NCI-H1694 treated with DMSO at 0.1 percent for 48 hours (cell line): ENCODE data around the gene COMP.
"Not testable (repeated sequence)": the region's sequence is repeated elsewhere in the genome, so short reads cannot be mapped to it uniquely, and the experiment has no call there.

Experiments used
- DNase-seq: peaks from one replicate; lab custom pipeline; 2025; lab: John Stamatoyannopoulos, UW

The COMP gene

DNA sequence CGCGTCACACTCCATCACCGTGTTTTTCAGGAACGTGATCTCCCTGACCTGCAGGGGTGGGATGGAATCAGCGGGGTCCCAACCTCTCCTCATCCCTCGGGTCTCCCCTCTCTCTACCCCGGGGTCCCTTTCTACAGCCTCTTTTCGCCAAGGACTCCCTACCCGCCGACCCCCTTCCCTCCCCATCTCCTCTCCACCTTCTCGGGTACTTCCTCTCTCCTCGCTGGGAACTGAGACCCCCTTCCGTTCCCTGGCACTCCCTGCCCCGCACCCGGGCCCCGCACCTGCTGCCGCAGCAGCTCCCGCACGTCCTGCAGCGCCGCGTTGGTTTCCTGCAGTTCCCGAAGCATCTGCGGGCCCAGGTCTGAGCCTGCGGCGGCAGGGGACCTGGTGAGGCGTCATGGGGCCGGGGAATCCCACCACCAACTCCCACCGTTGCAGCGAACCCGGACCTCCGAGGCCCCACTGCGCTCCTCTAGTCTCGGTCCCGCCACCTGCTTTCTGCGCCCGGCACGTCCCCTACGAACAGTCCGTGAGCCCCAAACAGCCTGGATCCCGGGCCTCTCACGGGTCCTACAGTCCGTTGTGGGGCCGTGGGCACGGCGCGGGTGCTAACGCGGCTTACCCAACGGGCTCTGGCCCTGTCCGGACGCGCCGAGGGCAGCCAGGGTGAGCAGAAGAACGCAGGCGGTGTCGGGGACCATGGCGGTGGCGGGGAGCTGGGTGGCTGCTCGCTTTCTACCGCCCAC lies at the start of gene COMP:
TSS of gene COMP (minus strand) at position 740 of the 749 bp plus-strand sequence. CDS start at position 704, 36 bp downstream.
- no peak for DNase-seq

DNA sequence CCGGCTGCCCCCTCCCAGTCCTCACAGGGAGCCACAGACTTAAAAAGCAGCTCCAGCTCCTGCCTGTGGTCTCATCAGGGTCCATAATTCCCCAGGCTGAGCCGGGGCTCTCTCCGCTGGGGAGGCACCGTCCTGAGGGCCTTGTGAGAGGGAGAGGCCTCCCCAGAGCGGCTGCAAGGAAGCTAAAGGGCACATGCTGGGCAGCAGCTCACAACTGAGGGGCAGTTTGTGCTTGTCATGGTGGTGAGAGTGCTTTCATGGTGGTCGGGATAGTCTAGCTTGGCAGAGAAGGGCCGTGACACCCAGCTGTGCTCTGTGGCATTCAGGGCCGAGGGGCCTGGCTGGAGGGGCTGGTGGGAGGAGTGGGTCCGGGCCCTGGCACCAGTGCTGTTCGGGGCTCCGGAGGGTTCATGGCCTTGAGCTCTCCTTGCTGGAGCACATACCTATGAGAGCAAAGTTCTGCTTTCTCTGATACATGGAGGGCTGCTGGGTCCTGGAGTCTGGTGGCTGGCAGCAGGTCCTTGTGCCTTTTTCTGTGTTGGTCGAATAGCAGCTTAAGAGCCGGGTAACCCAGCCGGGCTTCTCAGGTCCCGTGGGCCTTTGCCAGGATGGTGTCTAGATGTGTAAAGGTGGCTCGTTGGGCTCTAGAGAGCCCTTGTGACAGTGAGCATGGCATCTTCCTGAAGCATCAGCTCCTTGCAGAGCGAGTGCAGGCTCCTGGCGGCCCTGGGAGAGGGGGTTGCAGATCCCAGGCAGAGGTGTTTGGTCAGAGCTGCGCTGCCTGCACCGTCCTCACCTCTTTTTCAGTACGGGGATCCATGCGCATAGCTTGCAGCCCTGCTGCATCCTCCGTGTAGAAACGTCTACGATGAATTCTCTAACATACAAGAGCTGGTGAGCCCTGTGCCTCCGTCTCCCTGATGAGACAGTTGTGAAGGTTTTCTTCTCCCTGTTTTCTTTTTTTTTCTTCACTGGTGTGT lies 49.5 kb upstream of the COMP start:
- no peak for DNase-seq

DNA sequence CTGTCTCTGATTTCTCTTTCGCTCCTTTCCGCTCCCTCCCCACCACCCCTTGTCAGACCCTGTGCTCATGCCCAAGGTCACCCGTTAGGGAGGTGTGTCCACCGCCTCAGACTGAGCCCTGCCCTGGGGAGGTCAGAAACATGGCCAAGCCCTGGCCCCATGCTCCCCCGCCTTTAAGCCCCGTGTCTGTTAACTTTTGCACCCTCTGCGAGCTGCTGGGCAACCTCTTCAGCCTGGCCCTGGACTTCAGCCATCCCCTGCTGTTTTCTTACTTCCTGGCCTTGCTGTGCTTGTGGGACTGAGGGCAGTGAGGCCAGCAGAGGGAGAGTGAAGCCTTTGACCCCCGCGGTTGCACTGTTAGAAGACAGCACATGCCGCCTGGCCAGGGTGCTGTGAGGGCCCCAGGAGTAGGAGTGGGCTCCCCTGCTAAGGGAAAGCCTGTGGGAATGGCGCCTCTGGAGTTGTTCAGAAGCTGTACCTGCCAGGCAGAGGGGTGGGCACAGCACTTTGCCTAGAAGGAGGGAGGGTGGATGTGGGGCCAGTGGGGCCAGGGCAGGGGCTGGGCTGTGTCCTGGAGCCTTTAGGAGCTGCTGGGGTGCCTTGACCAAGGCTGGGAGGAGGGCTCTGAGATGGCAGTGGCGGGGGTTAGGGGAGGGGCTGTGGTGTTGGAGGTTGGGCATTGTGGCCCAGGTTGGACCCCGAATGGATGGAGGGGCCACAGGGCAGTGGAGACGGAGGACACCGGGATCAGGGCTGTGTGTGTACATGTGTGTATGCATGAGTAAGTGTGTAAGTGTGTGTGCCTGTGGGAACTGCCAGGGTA lies 48.6 kb upstream of the COMP start:
- no peak for DNase-seq

DNA sequence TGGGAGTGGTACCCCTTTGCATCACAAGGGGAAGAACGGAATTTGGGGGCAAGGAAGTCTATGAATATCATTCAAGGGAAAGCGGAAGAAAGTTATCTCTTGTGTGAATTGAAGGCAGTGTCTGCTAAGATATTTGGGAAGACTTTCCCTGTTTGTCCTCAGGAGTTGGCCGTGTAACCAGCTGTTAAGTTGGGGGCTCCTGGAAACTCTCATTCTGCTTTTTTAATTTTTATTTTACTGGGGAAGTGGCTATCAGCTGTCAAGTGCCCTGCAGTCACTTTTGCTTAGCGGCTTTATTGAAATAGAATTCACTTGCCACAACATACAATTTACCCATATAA lies 43.5 kb upstream of the COMP start:
- no peak for DNase-seq

DNA sequence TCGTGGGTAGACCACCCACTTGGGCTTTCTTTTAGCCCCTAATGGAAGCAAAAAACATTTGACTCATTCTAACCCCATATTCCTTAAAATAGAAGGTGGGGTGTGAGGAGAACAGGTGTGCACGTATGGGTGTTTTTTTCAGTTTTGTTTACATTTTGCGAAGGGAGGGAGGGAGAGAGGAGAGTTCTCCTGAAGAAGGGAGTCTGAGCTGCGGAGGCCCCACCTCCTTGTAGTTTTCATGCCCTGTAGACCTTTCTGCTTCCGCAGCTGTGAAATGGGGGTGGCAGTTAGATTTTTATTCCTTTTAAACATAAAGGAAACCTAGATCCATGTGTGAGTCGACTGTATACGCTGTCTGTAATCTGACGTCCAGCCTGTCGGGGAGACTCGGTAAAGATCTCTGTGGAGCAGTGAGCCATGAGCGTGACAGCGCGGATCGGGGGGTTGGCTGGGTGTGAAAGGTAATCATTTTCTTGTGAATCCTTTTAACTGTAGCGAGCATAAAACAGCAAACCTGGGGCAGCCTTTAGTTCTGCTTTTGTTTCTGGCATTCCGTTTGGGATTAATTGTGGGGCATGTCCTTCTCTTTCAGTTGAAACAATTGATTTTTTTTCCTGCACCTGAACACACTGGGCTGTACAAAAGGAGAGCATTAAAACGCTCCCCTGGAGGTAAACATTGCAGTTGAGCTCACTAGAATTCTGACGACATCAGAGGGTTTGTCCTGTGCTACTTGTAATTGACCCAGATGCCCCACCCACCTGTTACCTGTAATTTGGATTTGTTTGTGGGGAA lies 42.9 kb upstream of the COMP start:
- no peak for DNase-seq

GRCh38 chr19:18833141-18833476 lies 42.0 kb upstream of the COMP start:
- DNase-seq = no peak

DNA sequence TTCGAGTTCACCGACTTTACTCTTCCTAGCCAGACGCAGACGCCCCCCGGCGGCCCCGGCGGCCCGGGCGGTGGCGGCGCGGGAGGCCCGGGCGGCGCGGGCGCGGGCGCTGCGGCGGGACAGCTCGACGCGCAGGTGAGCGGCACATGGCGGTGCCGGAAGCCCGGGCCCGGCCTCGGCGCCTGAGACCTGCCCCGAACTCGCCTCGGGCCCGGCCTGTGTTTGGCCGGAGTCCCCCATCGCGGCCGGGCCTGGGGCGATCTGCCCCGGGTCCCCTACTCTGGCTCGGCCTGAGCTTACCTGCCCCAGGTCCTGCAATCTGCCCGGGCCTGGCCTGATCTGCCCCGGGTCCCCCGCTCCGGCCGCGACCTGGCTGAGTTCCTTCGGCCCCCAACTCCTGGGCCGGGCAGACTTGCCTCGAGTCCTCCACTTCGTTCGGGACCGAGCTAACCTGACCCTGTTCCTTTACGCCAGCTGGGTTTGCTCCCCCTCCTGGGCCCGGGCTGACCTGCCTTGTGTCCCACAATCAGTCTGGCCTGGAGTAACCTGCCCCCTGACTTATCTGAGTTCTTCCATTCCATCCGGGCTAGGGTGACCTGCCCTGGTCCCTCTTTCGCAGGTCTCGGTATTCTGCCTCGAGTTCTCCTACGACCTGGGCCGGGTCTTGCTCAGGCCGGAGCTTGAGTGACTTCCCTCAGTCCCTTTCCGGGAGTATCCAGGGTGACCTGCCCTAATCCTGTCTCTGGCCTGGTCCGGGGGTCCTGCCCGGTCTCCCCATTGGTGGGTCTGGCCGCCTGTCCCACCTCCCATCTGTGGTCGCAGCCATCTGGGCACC lies 41.4 kb upstream of the COMP start:
- DNase-seq = no peak

DNA sequence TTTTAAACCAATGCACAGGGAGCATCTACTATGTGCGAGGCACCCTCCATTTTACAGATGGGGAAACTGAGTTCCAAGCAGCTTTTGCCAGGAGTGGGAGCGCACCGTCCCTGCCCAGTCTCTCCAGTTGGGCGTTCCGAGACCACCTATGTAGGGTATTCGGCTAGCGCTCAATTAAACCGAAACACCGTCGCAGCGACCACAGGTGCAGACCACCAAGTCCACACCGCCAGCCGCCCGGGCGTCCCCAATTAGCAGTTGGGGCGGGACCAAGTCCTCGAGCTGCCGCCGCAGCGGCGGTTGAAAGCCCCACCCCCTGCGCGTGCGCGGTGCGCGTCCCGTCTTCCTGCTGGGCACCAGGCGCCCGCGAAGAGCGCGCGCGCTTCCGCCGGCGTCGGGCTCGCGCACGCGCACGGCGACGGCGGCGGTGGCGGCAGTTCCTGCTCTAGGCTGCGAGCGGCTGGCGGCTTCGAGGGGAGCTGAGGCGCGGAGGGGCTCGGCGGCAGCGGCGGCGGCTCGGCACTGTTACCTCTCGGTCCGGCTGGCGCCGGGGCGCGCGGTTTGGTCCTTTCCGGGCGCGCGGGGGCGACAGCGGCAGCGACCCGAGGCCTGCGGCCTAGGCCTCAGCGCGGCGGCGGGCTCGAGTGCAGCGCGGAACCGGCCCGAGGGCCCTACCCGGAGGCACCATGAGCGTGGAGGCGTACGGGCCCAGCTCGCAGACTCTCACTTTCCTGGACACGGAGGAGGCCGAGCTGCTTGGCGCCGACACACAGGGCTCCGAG lies 40.6 kb upstream of the COMP start, which contains the start of gene UPF1:
TSS of gene UPF1 (plus strand) at position 436 of the 782 bp plus-strand sequence. CDS start at position 687, 251 bp downstream.
- peak; percentile 83 for DNase-seq

DNA sequence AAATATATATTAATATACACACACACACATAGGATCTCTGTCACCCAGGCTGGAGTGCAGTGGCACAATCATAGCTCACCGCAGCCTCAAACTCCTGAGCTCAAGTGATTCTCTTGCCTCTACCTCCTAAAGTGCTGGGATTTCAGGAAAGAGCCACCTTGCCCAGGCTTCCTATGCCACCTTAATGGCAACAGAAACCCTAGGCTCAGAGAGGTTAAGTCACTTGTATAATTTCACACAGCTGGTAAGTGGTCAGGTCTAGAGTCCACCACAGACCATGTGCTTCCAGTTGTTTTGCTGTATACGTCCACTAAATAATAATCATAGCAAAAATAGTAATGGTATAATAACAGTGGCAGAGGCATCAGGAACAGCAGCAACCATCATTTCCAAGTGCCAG lies 39.4 kb upstream of the COMP start:
- no peak for DNase-seq

- no peak for DNase-seq
These were observed 37.7 kb upstream of the COMP start for GRCh38 chr19:18828786-18829185.

GRCh38 chr19:18817574-18817973 lies 26.5 kb upstream of the COMP start:
- no peak for DNase-seq

DNA sequence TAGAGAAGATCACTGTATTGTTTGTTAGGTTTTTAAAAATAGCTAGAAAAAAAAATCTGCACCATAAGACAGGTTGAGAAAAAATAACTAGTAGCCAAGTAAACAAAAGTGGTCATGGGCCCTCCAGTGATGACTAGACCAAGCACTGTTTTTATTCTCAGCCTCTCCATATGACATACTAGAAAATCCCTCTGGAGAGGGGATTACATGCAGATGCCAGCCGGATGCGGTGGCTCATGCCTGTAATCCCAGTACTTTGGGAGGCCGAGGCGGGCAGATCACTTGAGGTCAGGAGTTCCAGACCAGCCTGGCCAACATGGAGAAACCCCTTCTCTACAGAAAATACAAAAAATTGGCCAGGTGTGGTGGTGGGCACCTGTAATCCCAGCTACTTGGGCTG lies 25.5 kb upstream of the COMP start:
- not testable (repeated sequence) for DNase-seq

DNA sequence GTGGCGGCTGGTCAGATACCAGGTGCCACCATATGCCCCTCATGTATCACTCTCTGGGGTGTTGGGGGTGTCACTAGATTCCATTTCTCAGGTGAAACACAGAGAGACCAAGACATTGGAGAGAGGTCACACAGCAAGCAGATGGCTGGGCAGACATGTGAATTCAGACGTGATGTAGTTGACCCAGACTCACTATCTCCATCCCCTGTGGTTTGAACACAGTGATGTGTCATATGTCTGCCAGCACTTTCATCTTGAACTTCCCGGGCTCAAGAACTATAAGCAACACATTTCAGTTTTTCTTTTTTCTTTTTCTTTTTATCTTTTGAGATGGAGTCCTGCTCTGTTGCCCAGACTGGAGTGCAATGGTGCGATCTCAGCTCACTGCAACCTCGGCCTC lies 24.6 kb upstream of the COMP start:
- no peak for DNase-seq

- no peak for DNase-seq
These were observed 23.0 kb upstream of the COMP start for GRCh38 chr19:18814063-18814462.

DNA sequence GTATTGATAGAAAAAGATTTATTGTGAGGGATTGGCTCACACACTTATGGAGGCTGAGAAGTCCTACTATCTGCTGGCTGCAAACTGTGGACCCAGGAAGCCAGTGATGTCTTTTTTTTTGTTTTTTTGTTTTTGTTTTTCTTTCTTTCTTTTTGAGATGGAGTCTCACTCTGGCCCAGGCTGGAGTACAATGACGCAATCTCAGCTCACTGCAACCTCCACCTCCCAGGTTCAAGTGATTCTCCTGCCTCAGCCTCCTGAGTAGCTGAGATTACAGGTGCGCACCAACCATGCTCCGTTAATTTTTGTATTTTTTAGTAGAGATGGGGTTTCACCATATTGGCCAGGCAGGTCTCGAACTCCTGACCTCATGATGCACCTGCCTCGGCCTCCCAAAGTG lies 20.5 kb upstream of the COMP start:
- not testable (repeated sequence) for DNase-seq

GRCh38 chr19:18809149-18809868 lies 18.2 kb upstream of the COMP start:
- DNase-seq = no peak

DNA sequence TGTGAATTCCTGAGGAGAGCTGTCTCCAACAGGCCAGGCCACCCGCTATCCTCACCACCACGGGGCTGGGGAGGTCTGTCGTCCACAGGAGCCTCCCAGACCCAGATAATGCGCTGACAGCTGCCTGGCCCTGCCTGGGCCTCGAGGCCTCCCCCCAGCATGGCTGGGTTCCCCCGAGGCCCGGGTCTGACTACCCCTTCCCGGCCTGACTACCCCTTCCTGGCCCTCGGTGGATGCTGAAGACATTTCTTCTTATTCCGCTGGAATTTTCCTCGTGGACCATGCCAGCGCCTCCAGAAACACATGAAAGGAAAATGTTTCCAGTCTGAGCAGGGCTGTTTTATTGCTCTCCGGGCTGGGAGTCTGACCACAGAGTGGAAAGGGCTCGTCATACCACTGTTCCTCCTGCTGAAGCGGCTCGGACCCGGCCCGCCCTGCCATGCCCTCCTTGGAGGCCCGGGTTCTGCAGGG lies 16.8 kb upstream of the COMP start:
- DNase-seq = no peak

- no peak for DNase-seq
These were observed 13.5 kb upstream of the COMP start for GRCh38 chr19:18804643-18805042.

DNA sequence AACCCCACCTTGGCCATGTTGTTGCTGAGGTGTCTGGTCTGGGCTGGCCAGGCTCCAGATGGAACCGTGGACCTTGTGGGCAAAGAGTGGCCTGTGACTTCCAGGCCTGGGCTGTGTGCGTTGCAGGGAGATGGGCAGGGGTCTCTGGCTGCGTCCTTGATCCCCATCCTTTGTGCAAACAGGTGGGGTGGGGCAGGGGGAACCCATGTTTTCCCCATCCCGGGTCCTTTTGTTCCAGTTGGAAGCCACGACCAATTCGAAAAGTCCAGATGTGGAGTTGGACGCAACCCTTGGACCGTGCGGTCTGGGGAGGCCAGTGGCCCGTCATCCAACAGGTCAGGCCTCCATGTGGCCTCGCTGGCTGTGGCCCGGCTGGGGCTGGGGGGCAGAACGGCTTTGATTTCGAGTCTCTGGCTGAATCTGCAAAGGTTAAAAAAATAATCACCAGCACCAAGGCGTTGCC lies 13.1 kb upstream of the COMP start:
- DNase-seq = no peak
